Right hindlimb (tissue), 1 donor: ENCODE data around the gene FGD5.

Source experiments
- DNase-seq: peaks from one replicate; pipeline ENCODE4 v3.0.0-alpha.2; 2018

The FGD5 gene

GRCh38 chr3:14832975-14833722 lies 14.4 kb downstream of the FGD5 start:
- DNase-seq = peak; percentile 11

DNA sequence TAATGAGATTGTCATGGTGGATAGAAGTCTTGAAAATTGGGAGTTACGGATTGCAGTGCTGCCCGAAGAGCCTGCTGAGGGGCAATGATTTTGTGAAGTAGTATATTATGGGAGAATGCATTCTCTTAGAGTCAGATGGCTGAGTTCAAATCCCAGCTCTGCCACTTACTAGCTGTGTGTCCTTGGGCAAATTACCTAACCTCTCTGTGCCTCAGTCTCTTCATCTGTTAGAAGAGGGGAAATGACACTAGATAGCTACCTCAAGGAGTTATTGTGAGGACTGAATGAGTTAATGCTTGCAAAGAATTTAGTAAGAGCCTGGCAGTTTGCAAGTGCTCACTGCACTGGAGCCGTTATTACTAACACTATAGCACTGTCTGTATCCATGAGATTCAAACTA lies 15.4 kb downstream of the FGD5 start:
- DNase-seq = no peak

- DNase-seq = no peak
Observed at GRCh38 chr3:14834807-14835466, 16.2 kb downstream of the FGD5 start.

DNA sequence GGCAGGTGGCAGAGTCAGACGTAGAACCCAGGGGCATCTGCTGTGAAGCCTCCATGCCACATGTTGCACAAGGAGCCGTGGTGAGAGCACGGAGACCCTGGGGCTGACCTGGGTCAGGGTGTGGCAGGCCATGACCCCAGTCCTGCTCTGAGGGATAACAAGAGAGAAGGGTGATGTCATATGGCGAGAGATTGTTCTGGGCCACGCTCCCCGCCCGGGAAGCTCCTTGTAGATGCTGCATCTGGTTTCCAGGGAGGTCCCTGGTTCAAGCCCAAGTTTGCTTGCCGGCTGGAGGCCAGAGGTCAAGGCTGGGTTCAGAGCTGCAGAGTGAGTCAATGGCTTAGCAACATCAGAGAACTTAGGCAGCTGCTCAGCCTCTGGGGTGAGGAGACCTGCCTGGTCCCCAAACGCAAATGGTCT lies 17.3 kb downstream of the FGD5 start:
- DNase-seq = peak; percentile 51

DNA sequence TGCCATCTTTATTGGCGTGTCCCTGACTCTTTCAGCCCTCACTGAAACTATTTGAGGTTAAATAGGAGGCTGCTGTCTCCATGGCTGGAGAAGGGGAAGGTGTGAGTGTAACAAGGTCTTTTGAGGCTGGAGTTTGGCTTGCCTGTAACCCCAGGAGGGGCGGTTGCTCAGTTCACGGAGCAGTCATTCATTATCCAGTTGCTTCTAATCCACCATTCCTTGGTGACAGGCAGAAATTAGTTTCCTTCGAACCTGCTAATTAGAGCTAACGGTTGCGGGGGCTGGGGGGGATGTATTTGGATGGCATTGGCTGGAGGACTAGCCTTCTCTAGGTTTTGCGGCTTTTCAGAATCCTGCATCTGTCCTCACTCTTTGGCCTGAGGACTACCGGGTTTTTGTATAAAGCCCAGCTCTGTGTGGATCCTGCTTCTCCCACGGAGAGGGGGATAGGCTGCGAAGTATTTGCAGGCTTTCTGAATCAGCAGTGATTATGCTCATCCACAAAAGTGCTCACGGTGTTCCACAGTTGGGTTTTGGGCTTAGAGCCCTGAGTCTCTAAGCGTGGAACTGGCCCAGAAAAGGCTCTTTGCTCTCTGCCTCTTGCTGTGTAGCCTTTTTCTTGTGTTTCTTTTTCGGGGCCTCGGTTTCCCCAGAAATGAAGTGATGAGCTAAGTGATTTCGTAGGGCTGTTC lies 18.6 kb downstream of the FGD5 start:
- DNase-seq = peak; percentile 51

GRCh38 chr3:14837878-14838258 lies 19.1 kb downstream of the FGD5 start:
- peak; percentile 25 for DNase-seq

GRCh38 chr3:14839236-14839635 lies 20.5 kb downstream of the FGD5 start:
- DNase-seq = no peak

- DNase-seq = peak; percentile 54
Observed at GRCh38 chr3:14841836-14842235, 23.1 kb downstream of the FGD5 start.

DNA sequence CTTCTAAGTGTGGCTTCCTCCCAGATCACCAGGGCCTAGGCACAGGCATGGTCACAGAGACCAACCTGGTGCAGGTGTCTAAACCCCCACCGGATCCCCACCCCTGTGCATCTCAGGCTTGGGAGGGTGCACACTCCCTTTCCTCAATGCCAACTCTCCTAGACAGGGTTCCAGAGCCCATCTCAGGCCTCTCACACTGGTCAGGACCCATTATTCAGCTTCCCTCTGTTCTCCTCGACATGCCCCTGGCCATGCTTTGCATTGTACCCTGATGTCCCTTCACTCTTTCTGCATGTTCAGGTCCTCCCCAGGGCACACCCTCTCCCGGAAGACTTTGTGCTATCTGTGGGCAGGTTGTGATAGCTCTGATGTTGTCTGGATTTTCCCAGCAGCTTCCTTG lies 23.5 kb downstream of the FGD5 start:
- DNase-seq = no peak

GRCh38 chr3:14843321-14843720 lies 24.6 kb downstream of the FGD5 start:
- DNase-seq = no peak

GRCh38 chr3:14844386-14845170 lies 25.8 kb downstream of the FGD5 start:
- no peak for DNase-seq

GRCh38 chr3:14845180-14845579 lies 26.4 kb downstream of the FGD5 start:
- no peak for DNase-seq

GRCh38 chr3:14845826-14846225 lies 27.1 kb downstream of the FGD5 start:
- no peak for DNase-seq

DNA sequence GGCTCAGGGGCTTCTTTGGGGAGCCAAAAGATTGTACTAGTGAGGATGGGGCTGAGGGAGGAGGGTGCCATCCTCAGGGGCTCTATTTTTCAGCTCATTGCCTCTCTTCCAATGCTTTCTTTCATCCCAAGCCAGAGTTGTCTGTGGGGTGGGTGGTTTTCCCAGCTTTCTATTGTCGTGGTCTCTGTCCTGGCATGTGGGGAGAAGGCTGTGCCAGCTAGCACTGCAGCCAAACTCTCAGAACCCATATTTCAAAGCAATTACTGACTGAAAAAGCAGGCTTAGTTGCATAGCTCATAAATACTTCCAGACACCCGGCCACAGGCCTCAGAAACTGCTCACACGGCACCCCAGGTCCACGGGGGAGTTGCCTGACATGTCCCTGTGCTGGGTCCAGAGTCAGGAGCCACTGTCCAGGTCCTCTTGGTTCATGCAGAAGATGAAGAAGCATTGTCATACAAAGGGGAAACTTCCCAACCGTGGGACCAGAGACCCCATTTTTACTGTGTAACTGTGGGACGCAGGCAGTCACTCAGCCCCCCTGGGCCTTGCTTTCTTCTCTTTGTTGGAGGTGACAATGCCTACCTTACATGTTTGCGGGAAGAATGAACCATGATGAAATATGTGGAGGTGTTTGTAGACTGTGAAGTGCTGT lies 27.6 kb downstream of the FGD5 start:
- no peak for DNase-seq

DNA sequence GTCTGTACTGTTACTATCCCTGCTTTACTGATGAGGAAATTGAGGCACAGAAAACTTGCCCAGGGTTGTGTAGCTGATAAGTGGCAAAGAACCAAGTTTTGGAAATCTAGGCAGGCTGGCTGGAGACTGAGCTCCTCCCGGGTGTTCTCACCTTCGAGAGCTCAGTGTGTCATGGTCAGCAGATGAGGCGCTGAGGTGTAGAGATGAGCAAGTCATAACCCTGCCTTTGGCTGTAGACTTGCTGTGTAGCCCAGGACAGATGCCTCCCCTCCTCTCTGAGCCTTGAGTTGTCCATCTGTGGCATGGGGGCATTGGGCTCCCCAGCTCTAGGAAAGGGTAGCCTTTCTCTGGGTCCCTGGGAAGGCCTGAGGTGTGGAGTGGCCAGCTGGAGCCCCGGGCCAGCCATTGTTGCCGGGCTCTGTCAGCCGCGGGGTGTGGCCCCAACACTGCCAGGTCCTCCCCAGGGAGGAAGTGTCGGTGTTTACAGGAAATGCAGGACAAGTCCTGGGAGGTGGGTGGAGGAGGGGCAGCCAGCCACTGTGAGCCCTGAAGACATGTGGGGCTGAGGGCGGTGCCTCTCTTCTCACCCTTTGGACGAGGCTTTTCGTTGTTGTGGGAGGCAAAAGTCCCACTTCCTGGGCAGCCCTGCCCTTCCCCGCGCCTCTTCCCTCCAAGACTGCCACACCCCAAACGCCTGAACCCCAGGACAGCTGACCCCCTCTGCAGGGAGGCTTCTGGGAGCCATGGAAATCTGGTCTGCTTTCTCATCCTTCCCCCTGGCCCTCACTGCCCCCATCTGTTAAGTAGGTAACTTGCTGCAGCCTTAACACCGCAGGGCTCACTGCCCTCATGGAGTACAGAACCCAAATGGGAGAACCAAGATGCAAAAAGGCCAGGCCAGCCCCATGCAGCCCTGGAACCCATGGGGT lies 29.1 kb downstream of the FGD5 start:
- no peak for DNase-seq

DNA sequence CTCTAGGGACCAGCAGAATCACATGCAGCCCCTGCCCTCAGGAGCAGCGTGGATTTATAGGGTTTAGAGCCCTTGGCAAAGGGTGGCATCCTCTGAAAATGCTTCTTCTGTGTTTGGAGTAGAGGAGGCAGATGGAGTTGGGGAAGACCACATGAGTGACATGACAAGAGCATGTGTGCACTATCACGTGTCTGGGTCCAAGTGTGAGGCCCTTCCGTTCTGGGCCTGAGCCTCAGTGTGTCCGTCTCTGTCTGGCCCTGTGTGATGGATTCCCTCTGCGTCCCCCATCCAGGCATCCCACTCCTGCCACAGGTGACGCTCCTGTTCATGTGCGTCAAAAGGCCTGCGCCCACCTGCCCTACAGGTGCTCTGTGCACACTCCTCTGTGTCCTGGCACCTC lies 30.1 kb downstream of the FGD5 start:
- DNase-seq = no peak

- DNase-seq = peak; percentile 77
Observed at GRCh38 chr3:14849638-14850230, 31.0 kb downstream of the FGD5 start.

DNA sequence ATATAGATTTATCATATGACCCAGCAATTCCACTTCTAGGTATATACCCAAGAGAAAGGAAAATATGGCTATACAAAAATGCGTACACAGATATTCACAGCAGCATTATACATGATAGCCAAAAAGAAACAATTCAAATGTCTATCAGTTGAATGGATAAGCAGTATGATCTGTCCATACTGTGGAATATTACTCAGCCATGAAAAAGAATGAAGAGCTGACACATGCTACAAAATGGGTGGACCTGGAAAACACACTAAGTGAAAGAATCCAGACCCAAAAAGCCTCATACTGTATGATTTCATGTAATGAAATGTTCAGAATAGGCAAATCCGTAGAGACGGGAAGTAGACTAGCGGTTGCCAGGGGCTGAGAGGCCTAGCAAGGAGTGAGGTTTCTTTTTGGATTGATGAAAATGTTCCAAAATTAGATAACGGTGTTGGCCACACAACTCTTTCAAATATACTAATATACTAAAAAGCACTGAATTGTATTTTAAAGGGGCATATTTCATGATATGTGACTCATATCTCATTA lies 33.4 kb downstream of the FGD5 start:
- peak; percentile 50 for DNase-seq

- DNase-seq = peak; percentile 82
Observed at GRCh38 chr3:14852717-14853116, 34.0 kb downstream of the FGD5 start.

GRCh38 chr3:14853271-14853951 lies 34.6 kb downstream of the FGD5 start:
- peak; percentile 68 for DNase-seq
